Neural progenitor cell (in vitro differentiated cells): ENCODE data around the gene CC2D1A.

Source experiments
- CTCF ChIP-seq: fragments of 200-600 bp; sonication (generic); IDR thresholded peaks from 2 replicates; pipeline ENCODE4 v1.5.1; 2017; ENCODE audit warnings: antibody characterized with exemption, mild to moderate bottlenecking
- EZH2 ChIP-seq: fragments of 200-600 bp; sonication (generic); IDR thresholded peaks from 2 replicates; pipeline ENCODE4 v1.6.1; 2017; ENCODE audit warnings: antibody characterized with exemption, mild to moderate bottlenecking, moderate library complexity

- TF ChIP-seq CTCF (no peak), EZH2 (no peak)
Observed at GRCh38 chr19:13955662-13956364, 49.8 kb downstream of the CC2D1A start.
